ENCODE measurements around the gene SHROOM3.

SHROOM3 gene

DNA sequence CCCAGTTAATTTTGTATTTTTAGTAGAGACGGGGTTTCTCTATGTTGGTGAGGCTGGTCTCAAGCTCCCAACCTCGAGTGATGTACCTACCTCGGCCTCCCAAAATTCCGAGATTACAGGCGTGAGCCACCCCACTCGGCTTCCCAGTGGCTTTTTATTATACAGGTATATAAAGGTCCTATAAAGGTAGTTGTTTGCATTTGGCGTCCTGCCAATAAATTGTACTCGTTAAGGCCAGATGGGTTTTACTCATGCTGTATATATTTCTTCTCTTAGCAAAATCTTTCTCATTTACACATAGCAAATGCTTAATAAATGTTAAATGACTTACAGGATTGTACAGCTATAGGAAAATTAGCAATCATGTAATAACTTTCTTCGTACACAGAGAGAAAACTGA, 6.9 kb downstream of the SHROOM3 start:
- H3K4me3 ChIP-seq (ENCODE audit: low read depth, low read length): no peak overlapping the region
- TF ChIP-seq, protein P1, sequence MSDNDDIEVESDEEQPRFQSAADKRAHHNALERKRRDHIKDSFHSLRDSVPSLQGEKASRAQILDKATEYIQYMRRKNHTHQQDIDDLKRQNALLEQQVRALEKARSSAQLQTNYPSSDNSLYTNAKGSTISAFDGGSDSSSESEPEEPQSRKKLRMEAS (IDR thresholded peaks at IDR 0.05; ENCODE audit: low read depth, low read length): no peak
- no peak for TF ChIP-seq POLR2A (IDR thresholded peaks at IDR 0.05; ENCODE audit: extremely low read depth, insufficient read length)
- TF ChIP-seq MYC (IDR thresholded peaks at IDR 0.05; ENCODE audit: low read depth, low read length): no peak
- TF ChIP-seq, protein P2, sequence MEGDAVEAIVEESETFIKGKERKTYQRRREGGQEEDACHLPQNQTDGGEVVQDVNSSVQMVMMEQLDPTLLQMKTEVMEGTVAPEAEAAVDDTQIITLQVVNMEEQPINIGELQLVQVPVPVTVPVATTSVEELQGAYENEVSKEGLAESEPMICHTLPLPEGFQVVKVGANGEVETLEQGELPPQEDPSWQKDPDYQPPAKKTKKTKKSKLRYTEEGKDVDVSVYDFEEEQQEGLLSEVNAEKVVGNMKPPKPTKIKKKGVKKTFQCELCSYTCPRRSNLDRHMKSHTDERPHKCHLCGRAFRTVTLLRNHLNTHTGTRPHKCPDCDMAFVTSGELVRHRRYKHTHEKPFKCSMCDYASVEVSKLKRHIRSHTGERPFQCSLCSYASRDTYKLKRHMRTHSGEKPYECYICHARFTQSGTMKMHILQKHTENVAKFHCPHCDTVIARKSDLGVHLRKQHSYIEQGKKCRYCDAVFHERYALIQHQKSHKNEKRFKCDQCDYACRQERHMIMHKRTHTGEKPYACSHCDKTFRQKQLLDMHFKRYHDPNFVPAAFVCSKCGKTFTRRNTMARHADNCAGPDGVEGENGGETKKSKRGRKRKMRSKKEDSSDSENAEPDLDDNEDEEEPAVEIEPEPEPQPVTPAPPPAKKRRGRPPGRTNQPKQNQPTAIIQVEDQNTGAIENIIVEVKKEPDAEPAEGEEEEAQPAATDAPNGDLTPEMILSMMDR (IDR thresholded peaks at IDR 0.05; ENCODE audit: low read depth, low read length): no peak
- DNase-seq (ENCODE audit: low read depth): no peak

DNA sequence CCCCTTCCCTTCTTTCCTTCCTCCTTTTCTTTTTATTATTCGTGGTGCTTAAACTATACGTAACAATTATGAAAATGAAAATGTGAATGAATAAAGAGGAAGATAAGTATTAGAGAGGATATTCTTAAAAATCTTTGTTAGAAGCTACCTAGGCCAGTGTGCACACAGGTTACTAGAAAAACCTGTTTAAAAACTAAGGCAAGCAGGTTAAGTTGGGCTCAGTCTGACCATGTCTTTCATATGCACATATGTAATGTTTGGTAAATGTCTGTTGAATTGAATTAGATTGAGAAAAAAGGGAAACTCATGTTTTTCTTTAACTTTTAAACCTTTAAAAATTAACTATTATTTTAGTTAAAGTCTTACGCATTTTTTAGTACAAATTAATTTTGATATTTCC, 7.8 kb downstream of the SHROOM3 start:
- no peak for DNase-seq (ENCODE audit: low read depth)
- TF ChIP-seq, protein P1 (IDR thresholded peaks at IDR 0.05; ENCODE audit: low read depth, low read length): no peak
- TF ChIP-seq MYC (IDR thresholded peaks at IDR 0.05; ENCODE audit: low read depth, low read length) (no peak), POLR2A (IDR thresholded peaks at IDR 0.05; ENCODE audit: extremely low read depth, insufficient read length) (no peak)
- TF ChIP-seq, protein P2 (IDR thresholded peaks at IDR 0.05; ENCODE audit: low read depth, low read length): no peak
- H3K4me3 ChIP-seq (ENCODE audit: low read depth, low read length): no peak overlapping the region

DNA sequence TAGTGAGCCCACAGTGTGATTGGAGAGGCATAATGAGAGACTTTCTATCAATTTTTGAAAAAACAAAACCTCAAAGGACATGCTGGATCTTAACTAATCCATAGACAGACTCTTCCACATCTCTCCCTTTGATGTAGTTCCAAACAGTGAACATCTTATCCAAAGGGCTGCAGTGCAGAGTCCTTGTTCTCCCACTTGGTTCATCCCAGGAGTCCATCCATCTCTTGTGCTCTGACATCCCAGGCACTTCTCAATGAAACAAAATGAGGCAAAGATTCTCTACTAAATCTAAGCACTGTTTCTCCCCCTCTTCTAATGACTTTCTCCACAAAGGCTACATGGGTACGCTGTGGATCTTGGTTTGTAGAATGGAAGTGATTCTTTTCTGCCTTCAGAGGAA, 8.3 kb downstream of the SHROOM3 start:
- no peak for DNase-seq (ENCODE audit: low read depth)
- H3K4me3 ChIP-seq (ENCODE audit: low read depth, low read length): no peak overlapping the region
- TF ChIP-seq, protein P1 (IDR thresholded peaks at IDR 0.05; ENCODE audit: low read depth, low read length): no peak
- TF ChIP-seq, protein P2 (IDR thresholded peaks at IDR 0.05; ENCODE audit: low read depth, low read length): no peak
- TF ChIP-seq POLR2A (IDR thresholded peaks at IDR 0.05; ENCODE audit: extremely low read depth, insufficient read length): no peak
- no peak for TF ChIP-seq MYC (IDR thresholded peaks at IDR 0.05; ENCODE audit: low read depth, low read length)

DNA sequence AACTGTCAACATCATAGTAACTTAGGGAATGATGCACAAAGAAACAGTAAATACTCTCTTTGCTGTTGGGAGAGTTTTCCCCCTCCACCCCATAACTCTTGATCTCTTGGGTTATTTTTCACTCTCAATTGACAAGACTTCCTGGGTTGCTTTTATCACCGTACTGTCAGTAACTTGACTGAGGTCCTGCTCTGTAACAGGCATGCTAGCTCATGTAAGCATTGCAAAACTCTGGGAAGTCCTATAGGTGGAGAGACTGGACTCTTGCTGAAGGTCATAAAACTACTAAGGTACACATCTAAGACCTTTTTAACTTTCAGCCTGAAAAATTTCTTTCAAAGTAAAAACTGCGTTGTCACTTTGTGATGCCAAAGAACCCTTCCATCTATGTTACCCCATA, 10.9 kb downstream of the SHROOM3 start:
- TF ChIP-seq, protein P2 (IDR thresholded peaks at IDR 0.05; ENCODE audit: low read depth, low read length): no peak
- TF ChIP-seq MYC (IDR thresholded peaks at IDR 0.05; ENCODE audit: low read depth, low read length) (no peak), POLR2A (IDR thresholded peaks at IDR 0.05; ENCODE audit: extremely low read depth, insufficient read length) (no peak)
- TF ChIP-seq, protein P1 (IDR thresholded peaks at IDR 0.05; ENCODE audit: low read depth, low read length): no peak
- H3K4me3 ChIP-seq (ENCODE audit: low read depth, low read length): no peak overlapping the region
- no peak for DNase-seq (ENCODE audit: low read depth)

DNA sequence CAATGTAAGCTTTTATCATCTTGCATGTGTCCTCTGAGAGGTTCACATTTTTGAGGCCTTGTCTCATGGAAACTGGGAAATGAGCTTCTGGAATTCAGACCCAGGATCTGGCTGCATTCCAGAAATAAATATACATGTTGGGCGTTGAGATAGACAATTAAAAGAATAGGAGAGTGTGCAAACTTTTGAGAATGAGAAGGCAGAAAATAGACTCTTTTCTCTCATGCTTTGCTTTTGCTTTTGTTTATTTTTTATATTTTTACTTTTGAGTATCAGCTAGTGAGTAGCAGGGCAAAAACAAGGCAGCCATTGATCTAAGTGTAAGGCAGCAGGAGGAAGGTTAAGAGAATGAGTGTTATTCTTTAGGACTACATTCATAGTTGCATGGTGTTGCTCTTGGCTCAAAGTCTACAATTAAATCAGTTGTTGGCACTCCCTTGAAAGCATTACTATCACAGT, 12.4 kb downstream of the SHROOM3 start:
- DNase-seq (ENCODE audit: low read depth): no peak
- TF ChIP-seq, protein P1 (IDR thresholded peaks at IDR 0.05; ENCODE audit: low read depth, low read length): no peak
- TF ChIP-seq, protein P2 (IDR thresholded peaks at IDR 0.05; ENCODE audit: low read depth, low read length): no peak
- TF ChIP-seq POLR2A (IDR thresholded peaks at IDR 0.05; ENCODE audit: extremely low read depth, insufficient read length): no peak
- TF ChIP-seq MYC (IDR thresholded peaks at IDR 0.05; ENCODE audit: low read depth, low read length): no peak
- H3K4me3 ChIP-seq (ENCODE audit: low read depth, low read length): no peak overlapping the region

Data from NB4 (cell line).